GM19238 (cell line): ENCODE measurements around the gene ZC3H14.

Source experiments
- DNase-seq: peaks from one replicate; pipeline ENCODE4 v3.0.0; 2011; ENCODE audit warnings: low spot score; ENCODE audit not compliant: insufficient read length

The ZC3H14 gene

DNA sequence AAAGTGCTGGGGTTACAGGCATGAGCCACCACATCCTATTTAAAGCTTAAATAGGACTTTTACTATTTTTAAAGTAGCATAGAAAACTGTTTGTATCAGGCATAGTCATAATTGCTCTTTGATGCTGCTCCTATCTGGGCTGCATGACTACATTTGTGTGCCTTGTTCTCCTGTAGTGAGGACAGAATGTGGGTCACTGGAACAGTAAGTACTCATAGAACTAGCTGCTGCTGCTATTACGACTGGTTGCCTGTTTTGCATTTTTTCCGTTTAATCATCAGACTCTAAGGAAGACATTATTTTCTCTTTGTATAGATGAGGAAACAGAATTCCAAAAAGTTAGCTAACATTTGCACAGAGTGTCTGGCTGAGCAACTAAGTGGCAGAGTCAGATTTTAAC lies 42.8 kb downstream of the ZC3H14 start:
- DNase-seq, result no peak

DNA sequence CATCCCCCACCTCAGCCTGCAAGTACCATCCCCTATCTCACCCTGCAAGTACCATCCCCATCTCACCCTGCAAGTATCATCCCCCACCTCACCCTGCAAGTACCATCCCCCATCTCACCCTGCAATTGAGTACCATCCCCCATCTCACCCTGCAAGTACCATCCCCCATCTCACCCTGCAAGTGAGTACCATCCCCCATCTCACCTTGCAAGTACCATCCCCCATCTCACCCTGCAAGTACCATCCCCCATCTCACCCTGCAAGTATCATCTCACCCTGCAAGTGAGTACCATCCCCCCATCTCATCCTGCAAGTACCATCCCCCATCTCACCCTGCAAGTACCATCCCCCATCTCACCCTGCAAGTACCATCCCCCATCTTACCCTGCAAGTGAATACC lies 45.0 kb downstream of the ZC3H14 start:
- no peak for DNase-seq

DNA sequence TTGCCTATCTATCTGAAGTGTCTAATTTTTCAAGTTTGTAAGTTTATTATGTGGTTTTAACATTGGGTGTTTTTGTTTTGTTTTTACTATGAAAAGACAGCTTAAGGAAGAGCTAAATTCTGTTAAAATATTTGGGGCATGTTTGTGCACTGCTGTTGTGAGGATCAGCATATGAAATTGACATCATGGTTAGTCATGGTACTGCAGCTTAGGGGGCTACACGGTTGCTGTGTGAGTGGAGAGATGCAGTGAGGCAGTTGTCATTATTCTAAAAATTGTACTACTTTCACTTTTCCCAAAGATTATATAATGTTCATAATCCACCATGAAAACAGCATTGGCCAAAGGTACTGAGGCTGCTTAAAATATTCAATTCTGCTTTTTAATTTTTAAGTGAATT lies 49.0 kb downstream of the ZC3H14 start:
- no peak for DNase-seq

DNA sequence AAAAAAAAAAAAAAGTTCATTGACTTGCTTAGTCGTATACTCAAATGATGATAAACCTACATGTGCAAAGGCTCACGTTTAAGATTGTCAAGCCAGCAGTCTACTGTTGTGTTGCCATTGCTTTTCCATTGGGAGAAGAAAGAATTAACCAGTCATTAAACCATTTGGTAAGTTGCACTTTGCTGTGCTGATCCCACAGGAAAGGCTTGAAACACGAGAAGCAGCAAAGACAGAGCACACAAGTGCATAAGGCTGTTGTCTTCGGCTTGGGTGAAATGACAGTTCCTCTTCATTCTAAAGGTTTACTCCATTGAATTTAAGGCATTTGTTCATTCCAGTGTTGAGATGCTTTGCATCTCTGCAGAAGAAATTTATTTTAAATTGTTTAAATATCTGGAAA lies 50.1 kb downstream of the ZC3H14 start:
- DNase-seq, result no peak

DNA sequence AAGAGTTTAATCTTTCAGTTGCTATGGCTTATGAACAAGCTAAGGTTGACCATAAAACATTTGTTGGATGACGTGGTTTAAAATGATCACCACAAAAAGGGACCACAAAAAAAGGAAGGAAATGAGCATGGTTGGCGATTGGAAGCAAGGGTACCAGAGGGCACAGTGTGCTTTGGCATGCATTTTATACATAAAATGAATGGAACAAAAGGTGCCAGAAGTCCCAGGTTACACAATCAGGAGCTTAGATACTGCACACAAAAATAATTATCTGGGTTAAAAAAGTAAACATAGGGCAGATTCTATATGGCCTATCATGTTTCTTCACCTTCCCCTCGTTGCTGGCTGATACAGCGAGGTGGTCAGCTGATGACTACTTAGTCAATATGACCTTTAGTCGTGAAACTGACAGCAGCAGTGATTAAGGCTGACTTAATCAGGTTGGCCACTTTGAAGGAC lies 50.7 kb downstream of the ZC3H14 start:
- no peak for DNase-seq

DNA sequence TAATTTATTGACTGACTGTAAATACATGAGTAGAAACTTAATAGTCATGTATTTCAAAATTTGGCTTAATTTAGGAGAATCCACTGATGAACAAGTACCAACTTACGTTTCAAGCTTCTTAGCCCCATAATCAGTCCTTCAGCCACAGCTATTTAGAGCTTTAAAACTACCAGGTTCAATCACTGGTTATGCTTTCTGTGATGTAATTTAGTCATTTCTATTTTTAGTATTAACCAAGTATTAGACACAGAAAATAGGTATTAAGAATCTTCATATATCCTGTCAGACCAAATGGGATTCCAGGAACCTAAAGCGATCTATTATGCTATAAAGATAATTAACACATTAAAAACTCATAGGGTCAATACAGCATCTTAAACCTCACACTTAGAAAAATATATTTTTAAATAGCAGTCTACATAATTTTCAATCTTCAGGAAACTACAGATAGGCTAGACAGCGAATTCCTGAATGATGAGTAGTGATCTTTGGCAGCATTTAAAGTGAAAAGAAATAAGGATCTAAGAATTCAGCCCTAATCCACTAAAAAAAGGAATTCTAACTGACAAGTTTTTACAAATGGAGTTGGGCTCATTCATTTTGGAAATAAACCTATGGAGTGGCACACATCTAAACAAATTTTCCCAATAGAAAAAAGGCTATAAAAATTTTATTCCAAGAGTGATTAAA lies 51.5 kb downstream of the ZC3H14 start:
- no peak for DNase-seq

DNA sequence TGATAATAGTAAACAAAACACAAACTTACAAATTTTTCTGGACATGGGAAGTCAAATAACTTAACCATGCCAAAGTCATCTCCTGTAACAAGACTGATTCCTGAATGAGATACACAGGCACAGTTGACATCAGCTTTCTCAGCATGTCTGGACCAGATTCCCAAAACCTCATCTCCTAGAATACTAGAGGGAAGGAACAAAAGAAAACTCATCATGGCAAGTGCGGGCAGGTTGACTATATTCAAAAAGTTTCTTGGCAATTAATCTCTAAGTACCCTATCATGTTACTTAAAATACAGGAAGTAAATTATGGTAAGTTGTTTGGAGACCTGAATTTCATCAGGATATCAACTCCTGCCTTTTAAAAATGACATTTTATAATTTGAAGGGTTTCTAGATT lies 53.9 kb downstream of the ZC3H14 start:
- DNase-seq, result no peak

DNA sequence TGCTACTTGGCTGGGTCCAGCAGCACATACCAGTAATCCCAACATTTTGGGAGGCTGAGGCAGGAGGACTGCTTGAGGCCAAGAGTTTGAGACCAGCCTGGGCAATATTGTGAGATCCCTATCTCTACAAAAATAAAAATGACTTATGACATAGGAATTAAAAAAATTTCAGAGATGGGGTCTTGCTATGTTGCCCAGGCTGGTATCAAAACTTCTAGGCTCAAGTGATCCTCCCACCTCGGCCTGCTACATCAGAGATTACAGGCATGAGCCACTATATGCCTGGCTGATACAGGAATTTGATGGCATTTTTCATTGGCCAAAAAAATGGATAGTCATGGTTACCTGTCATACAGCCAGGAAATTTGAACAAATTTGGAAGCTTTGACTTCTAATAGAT lies 54.6 kb downstream of the ZC3H14 start:
- no peak for DNase-seq

DNA sequence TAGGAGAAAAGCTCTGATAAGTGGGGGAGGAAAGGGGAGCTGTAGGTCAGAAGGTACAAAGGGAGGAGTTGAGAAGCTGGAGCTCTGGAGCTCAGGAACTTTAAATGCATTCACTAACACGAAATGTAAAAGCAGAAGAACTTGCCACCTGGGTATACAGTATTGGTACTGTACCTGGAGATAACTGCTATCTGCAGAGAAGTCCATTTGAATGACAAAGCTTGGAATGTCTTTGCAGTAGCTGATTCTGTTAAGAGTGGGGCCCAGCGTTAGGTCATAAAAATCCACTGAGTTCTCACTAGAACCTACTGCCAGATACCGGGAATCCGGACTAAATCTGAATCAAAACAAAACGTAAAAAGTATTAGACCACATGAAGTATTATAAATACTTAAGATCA lies 55.6 kb downstream of the ZC3H14 start:
- no peak for DNase-seq

DNA sequence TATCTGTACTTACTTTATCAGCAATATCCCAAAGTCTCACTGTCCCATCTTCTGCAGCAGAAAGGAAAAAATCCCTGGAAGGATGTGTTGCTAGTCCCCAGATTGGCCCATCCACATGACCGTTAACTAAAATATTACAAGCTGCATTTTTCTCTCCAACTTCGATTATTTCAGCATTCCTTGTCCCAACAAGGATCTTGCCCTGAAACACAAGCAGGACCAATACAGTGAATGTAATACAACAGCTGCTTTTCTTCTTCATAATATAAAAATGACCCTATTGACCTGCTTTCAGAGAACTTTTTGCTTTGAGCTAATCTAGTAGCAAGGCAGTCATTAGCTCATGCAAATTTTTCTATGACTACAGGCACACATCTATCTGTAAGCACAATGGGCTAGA lies 58.3 kb downstream of the ZC3H14 start:
- DNase-seq, result no peak

DNA sequence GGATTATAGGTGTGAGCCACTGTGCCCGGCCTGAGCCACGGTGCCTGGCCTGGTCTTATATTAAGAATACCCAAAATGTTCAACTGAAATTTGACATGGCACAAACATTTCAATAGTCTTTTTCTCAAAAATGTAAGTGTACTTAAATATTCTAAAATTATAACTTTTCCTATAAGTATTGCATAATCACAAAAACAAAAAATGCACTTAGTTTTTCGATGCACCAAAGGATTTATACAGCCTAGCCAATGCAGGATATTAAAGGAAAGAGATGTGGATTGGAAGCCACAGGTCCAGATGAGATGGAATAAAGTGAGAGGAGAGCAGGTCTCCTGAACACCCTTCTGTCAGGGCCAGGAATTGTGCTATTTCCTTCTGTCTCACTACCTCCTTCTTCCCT lies 62.8 kb downstream of the ZC3H14 start:
- DNase-seq, result no peak

DNA sequence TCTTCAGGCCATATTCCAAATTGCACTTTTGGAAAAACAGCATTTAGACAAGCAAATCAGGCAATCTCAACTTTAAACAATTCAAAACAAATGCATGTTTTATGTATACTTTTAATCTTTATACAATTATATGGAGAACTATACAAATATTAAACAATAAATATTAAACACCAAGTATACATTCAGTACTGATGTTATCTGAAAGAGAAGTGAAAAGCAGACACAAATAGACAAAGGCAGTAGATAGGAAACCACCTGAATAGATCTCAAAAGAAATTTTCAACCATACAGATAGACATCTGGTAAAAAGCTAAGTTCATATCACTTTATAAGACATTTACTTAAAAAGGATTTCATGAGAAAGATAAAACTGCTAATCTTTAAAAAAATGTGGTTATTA lies 65.2 kb downstream of the ZC3H14 start:
- DNase-seq, result no peak

DNA sequence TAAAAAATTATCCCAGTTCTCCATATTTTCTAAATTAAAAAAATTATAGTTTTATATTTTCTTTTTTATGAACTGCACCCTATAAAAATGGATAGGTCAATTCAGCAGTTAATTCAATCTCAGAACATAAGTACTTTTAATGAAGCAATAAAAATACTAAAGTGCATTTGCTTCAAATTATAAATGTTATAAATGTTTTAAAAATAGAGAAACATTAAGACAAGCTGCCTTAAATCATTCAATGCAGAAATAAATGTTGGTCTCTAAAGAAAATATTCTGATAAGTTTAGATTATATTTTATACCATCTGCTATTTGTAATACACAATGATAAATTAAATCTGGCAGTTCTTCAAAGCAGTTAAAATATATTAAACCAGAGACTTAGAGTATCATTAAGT lies 65.6 kb downstream of the ZC3H14 start:
- DNase-seq, result no peak

DNA sequence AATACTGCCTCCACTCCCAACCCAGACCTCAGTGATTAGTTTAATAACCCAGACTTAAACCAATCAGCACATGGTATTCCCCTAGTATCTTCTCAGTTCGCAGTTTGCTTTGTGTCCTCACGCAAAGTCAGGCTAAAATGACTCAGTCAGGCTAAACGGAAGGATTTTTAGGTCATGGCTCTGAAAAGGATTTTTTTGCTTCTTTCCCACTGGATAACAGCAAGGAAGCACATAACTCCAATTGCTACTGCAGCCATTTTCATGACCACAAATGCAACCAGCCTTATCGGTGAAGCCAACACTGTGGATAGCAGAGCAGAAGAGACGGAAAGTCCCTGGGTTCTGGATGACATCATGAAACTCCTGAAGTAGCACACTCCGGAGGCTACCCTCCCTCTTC lies 67.7 kb downstream of the ZC3H14 start:
- DNase-seq, result no peak

DNA sequence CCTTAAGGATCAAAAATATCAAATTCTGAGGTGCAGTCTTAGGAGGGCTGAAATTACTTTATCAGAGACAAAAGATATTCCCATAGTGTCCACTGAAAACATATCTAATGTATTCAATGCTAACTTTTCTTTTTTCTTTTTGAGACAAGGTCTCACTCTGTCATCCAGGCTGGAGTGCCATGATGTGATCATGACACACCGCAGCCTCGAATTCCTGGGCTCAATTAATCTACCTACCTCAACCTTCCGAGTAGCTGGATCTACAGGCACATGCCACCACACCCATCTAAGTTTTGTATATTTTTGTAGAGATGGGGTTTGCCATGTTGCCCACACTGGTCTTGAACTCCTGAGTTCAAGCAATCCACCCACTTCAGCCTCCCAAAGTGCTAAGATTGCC lies 68.3 kb downstream of the ZC3H14 start:
- no peak for DNase-seq

DNA sequence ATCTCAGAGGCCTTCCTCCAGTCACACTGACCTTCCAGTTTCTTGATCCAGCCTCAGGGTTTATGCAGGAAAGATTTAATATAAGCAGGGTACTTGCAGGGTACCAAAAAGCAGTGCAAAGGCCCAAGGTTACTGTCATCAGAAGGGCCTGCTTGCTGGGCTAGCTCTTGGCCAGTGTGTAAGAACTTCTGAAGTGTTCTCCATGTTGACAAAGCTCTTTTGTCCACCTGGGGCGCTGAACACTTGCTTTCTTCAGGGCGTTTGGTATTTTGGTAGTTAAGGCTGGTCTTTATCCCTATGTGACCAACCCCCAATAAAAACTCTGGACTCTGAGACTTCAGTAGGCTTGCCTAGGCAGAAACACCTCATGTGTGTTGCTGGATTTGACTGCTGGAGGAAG lies 69.7 kb downstream of the ZC3H14 start:
- no peak for DNase-seq

DNA sequence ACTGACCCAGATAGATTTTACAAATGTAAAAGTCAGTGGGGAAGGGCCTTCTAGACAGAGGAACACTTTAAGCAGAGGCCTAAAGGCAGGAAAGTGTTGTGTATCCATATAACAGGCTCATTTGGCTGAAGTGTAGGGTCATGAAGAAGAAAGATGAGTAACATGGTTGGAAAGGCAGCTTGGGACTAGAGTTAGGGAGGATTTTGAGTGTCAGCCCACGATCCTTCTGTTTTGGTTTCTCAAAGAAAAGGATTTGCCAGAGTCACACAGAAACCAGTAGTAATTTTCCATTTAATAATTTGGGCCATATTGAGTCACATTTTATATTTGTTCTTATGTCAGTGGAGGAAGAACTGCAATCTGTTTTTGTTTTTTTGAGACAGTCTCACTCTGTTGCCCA lies 76.4 kb downstream of the ZC3H14 start:
- no peak for DNase-seq

DNA sequence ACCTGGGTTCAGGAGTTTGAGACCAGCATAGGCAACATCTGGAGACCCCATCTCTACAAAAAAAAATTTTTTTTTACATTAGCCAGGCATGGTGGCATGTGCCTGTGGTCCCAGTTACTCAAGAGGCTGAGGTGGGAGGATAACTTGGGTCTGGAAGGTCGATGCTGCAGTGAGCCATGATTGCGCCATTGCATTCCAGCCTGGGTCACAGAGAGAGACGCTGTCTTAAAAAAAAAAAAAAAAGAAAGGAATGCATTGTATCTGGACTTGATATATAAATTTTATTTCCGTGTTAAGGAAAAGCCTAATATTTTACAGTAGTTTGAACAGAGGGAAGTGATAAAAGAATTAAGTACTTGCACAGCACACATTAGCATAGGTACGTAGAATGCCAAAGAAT lies 97.2 kb downstream of the ZC3H14 start:
- DNase-seq, result no peak

DNA sequence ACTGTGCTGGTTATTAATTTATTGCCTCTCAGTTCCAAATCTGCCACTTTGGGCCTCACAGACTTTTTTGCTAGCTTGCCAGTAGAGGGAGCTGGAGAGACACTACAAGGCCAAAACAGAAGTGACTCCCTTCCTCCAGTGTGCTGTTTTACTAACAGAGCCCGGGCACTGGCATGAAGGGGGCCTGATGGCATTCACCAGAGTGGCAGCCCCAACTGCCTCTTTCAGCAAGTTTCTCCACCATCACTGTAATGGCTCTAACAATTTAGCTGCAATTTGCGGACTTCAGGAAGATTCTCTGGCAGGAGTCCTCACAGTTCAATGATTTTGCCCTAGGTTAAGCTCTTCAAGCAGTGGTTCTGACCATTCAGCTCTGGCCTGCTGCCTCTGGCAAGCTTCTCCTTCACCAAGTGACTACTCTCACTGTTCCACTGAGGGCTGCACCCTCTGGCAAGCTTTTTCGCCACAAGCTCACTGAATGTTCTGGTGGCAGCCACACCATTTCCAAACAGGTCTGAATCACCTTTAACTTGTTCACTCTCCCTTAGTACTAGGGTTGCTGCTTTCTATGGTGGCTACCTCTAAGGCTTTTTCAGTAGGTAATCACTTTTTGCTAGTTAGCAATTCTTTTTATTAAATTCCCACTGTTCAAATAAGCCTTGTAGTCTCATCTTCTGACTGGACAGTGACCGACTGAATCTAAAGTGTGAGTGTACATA lies 104.9 kb downstream of the ZC3H14 start:
- peak; percentile 37 for DNase-seq

DNA sequence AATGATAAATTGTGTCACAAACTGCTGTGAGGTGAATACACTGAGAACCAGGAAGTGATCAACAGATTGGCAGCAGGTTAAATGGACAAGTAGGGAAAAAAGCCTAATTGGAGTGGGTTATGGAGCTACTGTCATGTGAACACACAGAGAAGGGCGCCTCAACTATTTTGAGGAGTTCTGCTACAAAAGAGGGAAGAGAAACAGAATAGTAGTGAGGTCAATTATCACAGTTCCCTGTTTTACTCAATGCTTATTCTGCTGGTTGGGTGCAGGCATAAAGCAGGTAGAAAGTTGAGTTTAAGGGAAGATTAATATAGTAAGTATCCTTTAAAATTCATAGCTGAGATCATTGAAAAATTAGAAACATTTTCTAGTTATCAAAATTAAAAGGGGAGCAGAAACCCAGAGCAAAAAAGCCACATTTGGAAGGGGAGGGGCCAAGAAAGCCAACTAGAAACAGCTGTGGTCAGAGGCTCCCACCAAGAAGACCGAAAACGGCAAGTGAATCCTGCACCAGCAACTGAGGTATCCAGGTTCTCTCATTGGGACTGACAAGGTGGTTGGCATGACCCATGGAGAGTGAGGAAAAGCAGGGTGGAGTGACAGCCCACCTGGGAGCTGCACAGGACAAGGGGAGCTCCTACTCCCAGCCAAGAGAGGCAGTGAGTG lies 105.7 kb downstream of the ZC3H14 start:
- no peak for DNase-seq

DNA sequence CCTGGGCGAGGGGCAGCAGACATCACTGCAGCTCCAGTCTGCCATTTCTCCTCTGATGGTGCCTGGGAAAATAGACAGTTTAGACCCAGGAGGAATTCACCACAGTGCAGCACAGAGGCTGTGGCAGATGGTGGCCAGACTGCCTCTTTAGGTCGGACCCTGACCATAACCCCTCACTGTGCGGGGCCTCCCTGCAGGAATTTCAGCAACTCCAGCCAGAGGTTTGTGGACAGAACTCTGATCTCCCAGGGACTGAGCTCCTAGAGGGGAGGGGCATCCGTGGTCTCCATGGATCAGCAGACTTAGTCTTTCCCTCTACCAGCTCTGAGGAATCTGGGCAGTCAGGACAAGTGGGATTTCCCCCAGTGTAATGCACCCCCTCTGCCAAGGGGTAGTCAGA lies 106.5 kb downstream of the ZC3H14 start:
- DNase-seq, result no peak
